Hepatocyte (in vitro differentiated cells): Measurements from ENCODE around the gene CPEB3. TPM values are rescaled to one million over a fixed set of nuclear protein-coding genes. Genes with fewer than 3 reads are reported as not detected.
A peak's percentile ranks its signal among the peaks of the same experiment; 100 is the strongest.

Experiments
- DNase-seq: peaks from one replicate; pipeline ENCODE4 v3.0.0-alpha.2; 2016; ENCODE audit warnings: low spot score
- H2AFZ ChIP-seq: fragments of 200-600 bp; sonication (generic); 2 replicates; pipeline ENCODE4 v1.6.0; 2016; ENCODE audit warnings: antibody characterized with exemption, mild to moderate bottlenecking
- H3K27ac ChIP-seq: fragments of 200-600 bp; sonication (generic); 2 replicates; pipeline ENCODE4 v1.5.1; 2016; ENCODE audit warnings: mild to moderate bottlenecking
- H3K27me3 ChIP-seq: fragments of 200-600 bp; sonication (generic); 2 replicates; pipeline ENCODE4 v1.6.1; 2016
- H3K36me3 ChIP-seq: fragments of 200-600 bp; sonication (generic); replicated peaks from 2 replicates; pipeline ENCODE4 v1.5.1; 2016; ENCODE audit warnings: low read depth; ENCODE audit not compliant: insufficient read depth
- H3K4me1 ChIP-seq: fragments of 200-600 bp; sonication (generic); 2 replicates; pipeline ENCODE4 v1.5.1; 2016; ENCODE audit warnings: mild to moderate bottlenecking, moderate library complexity; ENCODE audit not compliant: insufficient read depth
- H3K4me2 ChIP-seq: fragments of 200-600 bp; sonication (generic); 2 replicates; pipeline ENCODE4 v1.6.0; 2016
- H3K4me3 ChIP-seq: fragments of 200-600 bp; sonication (generic); 2 replicates; pipeline ENCODE4 v1.5.1; 2016; ENCODE audit warnings: mild to moderate bottlenecking
- H3K79me2 ChIP-seq: fragments of 200-600 bp; sonication (generic); 2 replicates; pipeline ENCODE4 v1.6.0; 2017; ENCODE audit warnings: mild to moderate bottlenecking
- H3K9me2 ChIP-seq: fragments of 200-600 bp; sonication (generic); replicated peaks from 2 replicates; pipeline ENCODE4 v1.6.0; 2017; ENCODE audit warnings: mild to moderate bottlenecking; ENCODE audit not compliant: insufficient read depth
- H3K9me3 ChIP-seq: fragments of 200-600 bp; sonication (generic); 2 replicates; pipeline ENCODE4 v1.5.1; 2016; ENCODE audit warnings: low read depth, mild to moderate bottlenecking
- H4K20me1 ChIP-seq: fragments of 200-600 bp; sonication (generic); 2 replicates; pipeline ENCODE4 v1.6.0; 2016; ENCODE audit warnings: mild to moderate bottlenecking; ENCODE audit not compliant: insufficient read depth, poor library complexity, severe bottlenecking
- CTCF ChIP-seq: fragments of 200-600 bp; sonication (generic); IDR thresholded peaks from 2 replicates; pipeline ENCODE4 v1.5.1; 2016; ENCODE audit warnings: antibody characterized with exemption, mild to moderate bottlenecking; ENCODE audit not compliant: poor library complexity
- EZH2 ChIP-seq: fragments of 200-600 bp; sonication (generic); IDR thresholded peaks from 2 replicates; pipeline ENCODE4 v1.6.1; 2016; ENCODE audit warnings: antibody characterized with exemption, mild to moderate bottlenecking, borderline replicate concordance
- EZH2phosphoT487 ChIP-seq: fragments of 200-600 bp; sonication (generic); IDR thresholded peaks from one replicate; pipeline ENCODE4 v1.6.1; 2018; ENCODE audit warnings: antibody characterized with exemption, mild to moderate bottlenecking, low read depth, moderate library complexity; ENCODE audit not compliant: unreplicated experiment, severe bottlenecking
- WGBS: methylation state at CpG from one replicate; pipeline ENCODE4 v1.1.6; 2016; ENCODE audit warnings: low lambda C conversion rate; ENCODE audit errors: missing lambda C conversion rate; 5-methylcytosine and 5-hydroxymethylcytosine counted together
- polyA plus RNA-seq: library from polyadenylated mRNA; unstranded; fragments of >200 nt; fragmentation: Nextera tagmentation; extraction: Ambion mirVana; gene quantifications from 2 replicates; pipeline ENCODE4 v1.2.1, GENCODE V29; 2016
- total RNA-seq: library from RNA; depleted of rRNA; stranded (reverse); fragments of >200 nt; gene quantifications from 2 replicates; pipeline ENCODE4 v1.2.3, GENCODE V29; 2014

Gene CPEB3
- total and polyA plus RNA-seq, 2 experiments from 2014 or later, result 4.0 to 4.9 TPM

DNA sequence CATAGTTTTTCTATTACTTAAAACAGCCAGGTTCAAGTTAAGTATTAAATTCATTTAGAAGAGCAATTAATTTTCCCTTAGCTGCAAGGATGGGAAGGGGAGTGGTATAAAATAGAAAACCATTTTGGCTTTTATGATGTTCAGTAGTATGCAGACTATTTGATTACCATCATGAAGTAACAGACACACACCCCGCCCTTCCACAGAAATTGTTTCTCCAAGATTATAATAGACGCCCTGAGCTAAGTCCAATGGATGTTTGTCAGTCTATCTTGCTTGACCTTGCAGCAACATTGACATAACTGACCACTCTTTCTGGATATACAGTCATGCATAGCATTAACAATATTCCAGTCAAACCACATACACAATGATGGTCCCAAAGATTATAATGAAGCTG lies 42.3 kb downstream of the CPEB3 start:
- no peak for TF ChIP-seq EZH2phosphoT487
- TF ChIP-seq CTCF, result no peak
- no peak overlapping the region for H2AFZ ChIP-seq
- no peak for DNase-seq
- WGBS, result 98% methylated on average over 2 of the region's 2 CpGs
- no peaks in the 10 kb centered on the region for H3K27me3 ChIP-seq
- peaks cover 3% of the 10 kb centered on the region for H3K79me2 ChIP-seq
- no peaks in the 10 kb centered on the region for H3K4me1 ChIP-seq
- no peaks in the 10 kb centered on the region for H3K9me3 ChIP-seq
- H3K9me2 ChIP-seq, result no peaks in the 10 kb centered on the region
- H3K27ac ChIP-seq, result no peak overlapping the region
- no peaks in the 10 kb centered on the region for H3K36me3 ChIP-seq
- H4K20me1 ChIP-seq, result no peaks in the 10 kb centered on the region
- H3K4me2 ChIP-seq, result no peak overlapping the region
- H3K4me3 ChIP-seq, result no peak overlapping the region

- Histone ChIP-seq H3K27me3 (no peaks in the 10 kb centered on the region), H3K9me3 (no peaks in the 10 kb centered on the region), H3K79me2 (peaks cover 9% of the 10 kb centered on the region), H3K36me3 (no peaks in the 10 kb centered on the region), H3K27ac (no peak overlapping the region), H3K4me3 (no peak overlapping the region), H3K4me2 (no peak overlapping the region), H4K20me1 (no peaks in the 10 kb centered on the region), H2AFZ (no peak overlapping the region), H3K4me1 (no peaks in the 10 kb centered on the region), H3K9me2 (no peaks in the 10 kb centered on the region)
- WGBS, result 92% methylated on average over 3 of the region's 3 CpGs
- no peak for DNase-seq
- no peak for TF ChIP-seq EZH2
- no peak for TF ChIP-seq EZH2phosphoT487
- TF ChIP-seq CTCF, result no peak
Measured at GRCh38 chr10:92244796-92245195, 46.1 kb downstream of the CPEB3 start.

- WGBS, result 3% methylated on average over 8 of the region's 8 CpGs
- Histone ChIP-seq H3K9me2 (no peaks in the 10 kb centered on the region), H3K79me2 (peaks cover 11% of the 10 kb centered on the region), H2AFZ (peak overlapping the region; percentile 45), H3K27ac (peak overlapping the region; percentile 62), H3K27me3 (no peaks in the 10 kb centered on the region), H3K36me3 (no peaks in the 10 kb centered on the region), H3K4me3 (peak overlapping the region; percentile 13), H3K4me2 (peak overlapping the region; percentile 72), H4K20me1 (no peaks in the 10 kb centered on the region), H3K9me3 (no peaks in the 10 kb centered on the region), H3K4me1 (peaks cover 6% of the 10 kb centered on the region)
- peak; percentile 81 for DNase-seq
- no peak for TF ChIP-seq EZH2
- TF ChIP-seq EZH2phosphoT487, result no peak
- no peak for TF ChIP-seq CTCF
Measured at GRCh38 chr10:92242910-92243671, 47.8 kb downstream of the CPEB3 start.
